Esophagus squamous epithelium (tissue), 4 donors: ENCODE data around the gene C16orf92.

Experiments
- POLR2A ChIP-seq, 4 donors: fragments of 450-650 bp; IDR thresholded peaks; one replicate each; pipeline ENCODE4 v1.6.1; 2017; ENCODE audit warnings: antibody characterized with exemption in 4 of 4, mild to moderate bottlenecking in 4 of 4, moderate library complexity in 3 of 4
- TF ChIP-seq, protein P1 (sequence below), 6 experiments: fragments of 450-650 bp in 4 of 6; fragments of 200-600 bp in 2 of 6; sonication (generic) in 2 of 6; IDR thresholded peaks; one replicate each; pipeline ENCODE4 v1.5.1; 2016 to 2019; ENCODE audit warnings: antibody characterized with exemption in 6 of 6, mild to moderate bottlenecking in 4 of 6, moderate library complexity in 4 of 6

DNA sequence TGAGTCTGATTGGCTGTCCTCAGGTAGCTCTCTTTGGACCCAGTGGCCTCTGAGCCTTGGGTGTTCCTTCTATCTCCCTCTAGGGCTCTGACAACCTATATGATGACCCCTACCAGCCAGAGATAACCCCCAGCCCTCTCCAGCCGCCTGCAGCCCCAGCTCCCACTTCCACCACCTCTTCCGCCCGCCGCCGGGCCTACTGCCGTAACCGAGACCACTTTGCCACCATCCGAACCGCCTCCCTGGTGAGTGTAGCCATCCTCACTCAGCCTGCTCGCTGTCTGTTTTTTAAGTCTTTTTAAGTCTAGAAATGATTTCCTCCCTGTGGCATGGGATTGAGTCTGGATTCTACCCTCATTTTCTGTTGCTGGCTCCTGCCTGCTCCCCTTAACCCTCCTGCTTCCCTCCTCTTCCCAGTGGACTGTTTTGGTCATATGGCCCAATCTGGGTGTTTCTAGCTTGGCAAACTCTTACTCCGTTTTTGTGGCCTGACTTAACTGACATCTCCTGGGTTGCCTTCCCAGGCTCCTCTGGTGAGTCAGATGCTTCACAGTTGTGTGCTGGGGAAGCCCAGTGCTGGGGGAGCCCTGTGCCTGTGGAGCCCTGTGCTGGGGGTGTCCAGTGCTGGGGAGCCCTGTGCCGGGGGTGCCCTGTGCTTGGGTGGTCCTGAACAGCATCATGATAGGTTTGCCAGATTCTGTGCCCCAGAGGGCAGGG lies 39.4 kb upstream of the C16orf92 start:
- TF ChIP-seq, protein P1, sequence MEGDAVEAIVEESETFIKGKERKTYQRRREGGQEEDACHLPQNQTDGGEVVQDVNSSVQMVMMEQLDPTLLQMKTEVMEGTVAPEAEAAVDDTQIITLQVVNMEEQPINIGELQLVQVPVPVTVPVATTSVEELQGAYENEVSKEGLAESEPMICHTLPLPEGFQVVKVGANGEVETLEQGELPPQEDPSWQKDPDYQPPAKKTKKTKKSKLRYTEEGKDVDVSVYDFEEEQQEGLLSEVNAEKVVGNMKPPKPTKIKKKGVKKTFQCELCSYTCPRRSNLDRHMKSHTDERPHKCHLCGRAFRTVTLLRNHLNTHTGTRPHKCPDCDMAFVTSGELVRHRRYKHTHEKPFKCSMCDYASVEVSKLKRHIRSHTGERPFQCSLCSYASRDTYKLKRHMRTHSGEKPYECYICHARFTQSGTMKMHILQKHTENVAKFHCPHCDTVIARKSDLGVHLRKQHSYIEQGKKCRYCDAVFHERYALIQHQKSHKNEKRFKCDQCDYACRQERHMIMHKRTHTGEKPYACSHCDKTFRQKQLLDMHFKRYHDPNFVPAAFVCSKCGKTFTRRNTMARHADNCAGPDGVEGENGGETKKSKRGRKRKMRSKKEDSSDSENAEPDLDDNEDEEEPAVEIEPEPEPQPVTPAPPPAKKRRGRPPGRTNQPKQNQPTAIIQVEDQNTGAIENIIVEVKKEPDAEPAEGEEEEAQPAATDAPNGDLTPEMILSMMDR (IDR thresholded peaks at IDR 0.05), result no peak
- no peak for TF ChIP-seq POLR2A (IDR thresholded peaks at IDR 0.05)
